Suprapubic skin (tissue), 3 donors: ENCODE measurements around the gene RMC1.

ENCODE experiments used
- POLR2AphosphoS5 ChIP-seq, 3 donors: sonication (generic); formaldehyde crosslinking; IDR thresholded peaks; one replicate each; pipeline ENCODE4 v1.6.1; 2017; ENCODE audit warnings: antibody characterized with exemption in 3 of 3
- TF ChIP-seq, protein P1 (sequence below), 2 donors: fragments of 200-600 bp in 1 of 2; fragments of 450-650 bp in 1 of 2; sonication (generic) in 1 of 2; IDR thresholded peaks; one replicate each; pipeline ENCODE4 v1.5.1; 2016 to 2019; ENCODE audit warnings: antibody characterized with exemption in 2 of 2, mild to moderate bottlenecking in 1 of 2, moderate library complexity in 1 of 2

DNA sequence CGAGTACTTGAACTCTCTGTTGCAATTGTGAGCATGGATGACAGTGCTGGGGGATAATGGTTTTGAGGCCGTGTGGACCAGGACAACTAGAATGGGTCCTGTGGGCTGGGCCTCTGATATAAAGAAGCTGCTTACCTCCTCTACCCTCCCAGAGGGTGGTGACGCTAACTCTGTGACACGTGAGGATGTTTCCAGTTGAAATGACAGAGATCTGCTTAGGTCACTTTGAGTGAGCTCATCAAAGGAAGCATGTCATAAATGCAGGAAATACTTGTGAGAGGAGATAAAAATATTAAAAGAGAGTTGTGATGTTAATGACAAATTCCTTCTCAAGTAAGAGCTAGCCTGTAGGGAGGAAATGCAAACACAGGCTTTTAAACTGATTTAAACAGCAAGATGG, 16.4 kb downstream of the RMC1 start:
- no peak for TF ChIP-seq POLR2AphosphoS5 (IDR thresholded peaks at IDR 0.05)
- TF ChIP-seq, protein P1, sequence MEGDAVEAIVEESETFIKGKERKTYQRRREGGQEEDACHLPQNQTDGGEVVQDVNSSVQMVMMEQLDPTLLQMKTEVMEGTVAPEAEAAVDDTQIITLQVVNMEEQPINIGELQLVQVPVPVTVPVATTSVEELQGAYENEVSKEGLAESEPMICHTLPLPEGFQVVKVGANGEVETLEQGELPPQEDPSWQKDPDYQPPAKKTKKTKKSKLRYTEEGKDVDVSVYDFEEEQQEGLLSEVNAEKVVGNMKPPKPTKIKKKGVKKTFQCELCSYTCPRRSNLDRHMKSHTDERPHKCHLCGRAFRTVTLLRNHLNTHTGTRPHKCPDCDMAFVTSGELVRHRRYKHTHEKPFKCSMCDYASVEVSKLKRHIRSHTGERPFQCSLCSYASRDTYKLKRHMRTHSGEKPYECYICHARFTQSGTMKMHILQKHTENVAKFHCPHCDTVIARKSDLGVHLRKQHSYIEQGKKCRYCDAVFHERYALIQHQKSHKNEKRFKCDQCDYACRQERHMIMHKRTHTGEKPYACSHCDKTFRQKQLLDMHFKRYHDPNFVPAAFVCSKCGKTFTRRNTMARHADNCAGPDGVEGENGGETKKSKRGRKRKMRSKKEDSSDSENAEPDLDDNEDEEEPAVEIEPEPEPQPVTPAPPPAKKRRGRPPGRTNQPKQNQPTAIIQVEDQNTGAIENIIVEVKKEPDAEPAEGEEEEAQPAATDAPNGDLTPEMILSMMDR (IDR thresholded peaks at IDR 0.05), result no peak
